GM12872 (cell line): ENCODE results near the gene TMEM8B.

ENCODE experiments used
- TF ChIP-seq, protein P1 (sequence below): IDR thresholded peaks from 3 replicates; pipeline ENCODE4 v1.5.1; 2011; ENCODE audit warnings: low read depth, mild to moderate bottlenecking, low read length, moderate library complexity; ENCODE audit not compliant: insufficient read depth

TMEM8B gene

GRCh38 chr9:35827486-35827885 is 1.5 kb upstream of the TMEM8B start:
- TF ChIP-seq, protein P1, sequence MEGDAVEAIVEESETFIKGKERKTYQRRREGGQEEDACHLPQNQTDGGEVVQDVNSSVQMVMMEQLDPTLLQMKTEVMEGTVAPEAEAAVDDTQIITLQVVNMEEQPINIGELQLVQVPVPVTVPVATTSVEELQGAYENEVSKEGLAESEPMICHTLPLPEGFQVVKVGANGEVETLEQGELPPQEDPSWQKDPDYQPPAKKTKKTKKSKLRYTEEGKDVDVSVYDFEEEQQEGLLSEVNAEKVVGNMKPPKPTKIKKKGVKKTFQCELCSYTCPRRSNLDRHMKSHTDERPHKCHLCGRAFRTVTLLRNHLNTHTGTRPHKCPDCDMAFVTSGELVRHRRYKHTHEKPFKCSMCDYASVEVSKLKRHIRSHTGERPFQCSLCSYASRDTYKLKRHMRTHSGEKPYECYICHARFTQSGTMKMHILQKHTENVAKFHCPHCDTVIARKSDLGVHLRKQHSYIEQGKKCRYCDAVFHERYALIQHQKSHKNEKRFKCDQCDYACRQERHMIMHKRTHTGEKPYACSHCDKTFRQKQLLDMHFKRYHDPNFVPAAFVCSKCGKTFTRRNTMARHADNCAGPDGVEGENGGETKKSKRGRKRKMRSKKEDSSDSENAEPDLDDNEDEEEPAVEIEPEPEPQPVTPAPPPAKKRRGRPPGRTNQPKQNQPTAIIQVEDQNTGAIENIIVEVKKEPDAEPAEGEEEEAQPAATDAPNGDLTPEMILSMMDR, result no peak

DNA sequence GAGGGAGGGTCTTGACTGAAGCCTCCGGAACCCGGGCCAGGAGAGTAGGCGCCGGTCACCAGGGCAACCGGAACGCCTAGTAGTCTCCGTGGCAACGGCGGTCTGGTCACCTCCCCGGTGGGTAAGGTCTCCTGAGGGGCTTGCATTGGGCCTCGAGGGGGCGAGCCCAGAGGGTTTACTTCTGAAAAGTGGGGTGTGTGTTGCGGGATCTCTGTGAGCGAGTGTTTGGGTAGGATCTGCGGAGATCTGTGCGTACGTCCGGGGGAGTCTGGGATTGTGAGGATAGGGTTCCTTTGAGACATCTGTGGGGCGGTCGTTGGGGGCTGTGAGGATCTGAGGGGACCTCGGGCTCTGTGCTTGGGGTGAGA is 328 bp upstream of the TMEM8B start, which contains the start of gene FAM221B:
FAM221B (minus strand) TSS at position 17 of the 368 bp plus-strand sequence. CDS start 2,571 bp downstream, outside the sequence.
- TF ChIP-seq, protein P1, result no peak

DNA sequence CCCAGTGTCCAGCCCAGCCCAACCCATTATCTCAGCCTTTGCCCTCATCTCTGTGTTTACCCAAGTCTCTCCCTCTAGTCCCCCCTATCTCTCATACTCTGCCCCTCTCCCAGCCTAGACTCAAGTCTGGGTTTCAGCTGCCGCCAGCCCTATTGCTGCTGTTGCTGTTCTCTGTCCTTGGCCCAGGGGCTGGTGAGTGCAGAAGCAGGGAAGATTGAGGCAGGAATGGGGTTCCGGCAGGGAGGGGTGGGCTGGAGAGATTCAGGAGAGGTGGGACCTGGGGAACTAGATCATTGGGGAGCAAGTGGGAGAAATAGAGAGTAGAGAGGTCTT is 702 bp downstream of the TMEM8B start:
- TF ChIP-seq, protein P1, result no peak

- TF ChIP-seq, protein P1, result no peak
Observed at GRCh38 chr9:35831040-35831439, 2.0 kb downstream of the TMEM8B start.

DNA sequence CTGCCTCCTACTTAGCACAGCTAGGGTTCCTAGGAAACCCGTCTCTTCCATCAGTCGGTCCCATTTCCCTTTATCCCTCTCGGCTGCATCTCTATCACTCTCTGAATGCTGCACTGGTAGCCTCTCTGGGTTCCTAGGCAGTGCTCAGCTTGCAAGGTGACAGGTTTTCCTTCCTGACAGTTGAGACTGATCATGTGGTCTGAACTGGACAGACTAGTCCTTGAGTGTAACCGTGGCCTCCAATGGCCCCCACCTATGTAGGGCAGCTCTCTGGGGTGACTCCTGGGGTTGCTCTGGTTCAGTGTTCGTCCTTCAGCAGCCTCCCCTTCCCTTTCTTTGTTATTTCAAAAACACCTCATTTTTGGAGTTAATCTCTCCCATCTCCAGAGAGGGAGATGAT is 3.8 kb downstream of the TMEM8B start:
- TF ChIP-seq, protein P1, result no peak

DNA sequence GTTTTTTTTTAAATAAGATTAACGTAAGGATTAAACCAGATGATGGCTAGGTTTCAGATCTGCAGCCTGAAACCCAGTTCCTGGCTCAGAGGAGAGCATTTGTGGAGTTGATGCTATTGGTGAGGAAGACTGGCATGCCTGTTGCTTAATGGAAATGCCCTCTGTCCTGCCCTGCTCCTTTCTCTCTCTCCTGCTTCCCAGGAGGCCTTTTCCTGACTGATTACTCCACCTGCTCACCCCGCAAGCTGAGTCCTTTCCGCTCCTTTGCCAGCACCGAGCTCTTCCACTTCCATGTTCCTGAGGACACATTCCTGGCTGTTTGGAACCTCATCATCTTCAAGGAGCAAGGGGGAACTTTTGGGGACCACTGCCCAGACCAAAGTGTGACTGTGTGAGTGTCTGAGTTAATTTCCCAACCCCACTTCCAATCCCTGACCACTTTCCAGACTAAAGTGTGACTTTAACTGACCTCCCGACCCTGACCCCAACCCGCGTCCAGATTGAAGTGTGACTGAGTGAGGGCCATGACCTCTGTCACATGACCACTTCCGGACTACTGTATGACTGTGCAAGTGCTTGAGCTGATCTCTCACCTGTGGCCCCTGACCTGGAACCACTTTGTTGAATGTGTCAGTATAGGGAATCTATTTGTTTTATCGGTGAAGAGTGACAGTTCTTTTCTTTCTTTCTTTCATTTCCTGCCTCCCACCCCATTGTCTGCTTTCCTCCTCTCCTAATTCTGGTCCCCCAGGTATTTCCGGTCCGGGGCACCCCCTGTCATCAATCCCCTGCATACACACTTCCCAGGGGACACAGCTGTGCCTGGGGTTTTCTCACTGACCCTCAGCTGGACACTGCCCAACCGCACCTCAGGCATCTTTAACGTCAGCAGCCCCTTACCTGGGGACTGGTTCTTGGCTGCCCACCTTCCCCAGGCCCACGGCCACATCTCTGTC is 5.5 kb downstream of the TMEM8B start:
- TF ChIP-seq, protein P1, result no peak

DNA sequence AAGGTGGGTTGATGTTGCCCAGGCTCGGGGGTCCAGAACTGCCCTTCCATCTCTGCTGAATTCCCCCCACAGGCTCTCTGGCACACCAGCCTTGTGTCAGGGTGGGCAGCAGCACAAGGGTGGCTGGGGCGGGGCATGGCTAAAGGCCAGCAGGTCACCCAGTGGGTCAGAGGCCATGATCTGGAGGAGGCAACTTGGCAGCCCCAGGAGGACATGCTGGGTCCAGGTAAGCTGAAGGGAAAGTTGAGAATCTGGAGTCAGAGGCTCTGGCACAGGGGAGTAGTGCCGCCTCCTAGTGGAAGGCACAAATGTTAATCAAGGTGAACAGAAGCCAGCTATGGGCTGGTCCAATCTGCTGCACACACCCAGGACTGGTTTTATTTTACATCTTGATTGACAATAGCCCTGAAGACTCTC is 6.2 kb downstream of the TMEM8B start:
- TF ChIP-seq, protein P1, result peak; percentile 48
